PC-9 (cell line): ENCODE data around the gene ATXN7.

Experiments used
- EZH2 ChIP-seq: fragments of 200-600 bp; sonication (generic); IDR thresholded peaks from 2 replicates; pipeline ENCODE4 v1.8.0; 2017; ENCODE audit warnings: antibody characterized with exemption, low read depth
- TF ChIP-seq, protein P1 (sequence below): fragments of 200-600 bp; sonication (generic); conservative IDR thresholded peaks from 2 replicates; pipeline ENCODE4 v1.6.1; 2017; ENCODE audit warnings: mixed run types, antibody characterized with exemption, mild to moderate bottlenecking, moderate library complexity

DNA sequence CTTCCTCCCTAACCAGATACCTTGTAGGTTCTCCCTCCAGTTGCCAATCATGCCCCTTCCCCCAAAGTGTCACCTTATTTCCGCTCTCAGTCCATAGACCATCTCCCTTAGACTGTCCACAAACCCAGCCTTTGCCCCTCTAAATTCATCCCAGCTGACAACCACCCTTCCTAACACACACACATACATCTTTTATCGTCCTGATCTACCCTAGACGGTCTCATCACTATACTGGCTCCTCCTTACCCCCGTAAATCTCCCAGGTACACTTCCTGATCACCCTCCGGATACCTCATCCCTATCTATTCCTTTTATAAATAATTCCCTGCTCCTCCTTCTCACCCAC is 890 bp upstream of the ATXN7 start:
- TF ChIP-seq, protein P1, sequence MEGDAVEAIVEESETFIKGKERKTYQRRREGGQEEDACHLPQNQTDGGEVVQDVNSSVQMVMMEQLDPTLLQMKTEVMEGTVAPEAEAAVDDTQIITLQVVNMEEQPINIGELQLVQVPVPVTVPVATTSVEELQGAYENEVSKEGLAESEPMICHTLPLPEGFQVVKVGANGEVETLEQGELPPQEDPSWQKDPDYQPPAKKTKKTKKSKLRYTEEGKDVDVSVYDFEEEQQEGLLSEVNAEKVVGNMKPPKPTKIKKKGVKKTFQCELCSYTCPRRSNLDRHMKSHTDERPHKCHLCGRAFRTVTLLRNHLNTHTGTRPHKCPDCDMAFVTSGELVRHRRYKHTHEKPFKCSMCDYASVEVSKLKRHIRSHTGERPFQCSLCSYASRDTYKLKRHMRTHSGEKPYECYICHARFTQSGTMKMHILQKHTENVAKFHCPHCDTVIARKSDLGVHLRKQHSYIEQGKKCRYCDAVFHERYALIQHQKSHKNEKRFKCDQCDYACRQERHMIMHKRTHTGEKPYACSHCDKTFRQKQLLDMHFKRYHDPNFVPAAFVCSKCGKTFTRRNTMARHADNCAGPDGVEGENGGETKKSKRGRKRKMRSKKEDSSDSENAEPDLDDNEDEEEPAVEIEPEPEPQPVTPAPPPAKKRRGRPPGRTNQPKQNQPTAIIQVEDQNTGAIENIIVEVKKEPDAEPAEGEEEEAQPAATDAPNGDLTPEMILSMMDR, result no peak
- TF ChIP-seq EZH2, result no peak
